ENCODE measurements around the gene KCNK10. TPM values are rescaled to one million over a fixed set of nuclear protein-coding genes. Genes with fewer than 3 reads are reported as not detected.

The KCNK10 gene
- total and polyA plus RNA-seq, 2 donors (not counting 1 experiment from before 2014, with no cell fraction given) = 0.20 TPM; not detected in 1

DNA sequence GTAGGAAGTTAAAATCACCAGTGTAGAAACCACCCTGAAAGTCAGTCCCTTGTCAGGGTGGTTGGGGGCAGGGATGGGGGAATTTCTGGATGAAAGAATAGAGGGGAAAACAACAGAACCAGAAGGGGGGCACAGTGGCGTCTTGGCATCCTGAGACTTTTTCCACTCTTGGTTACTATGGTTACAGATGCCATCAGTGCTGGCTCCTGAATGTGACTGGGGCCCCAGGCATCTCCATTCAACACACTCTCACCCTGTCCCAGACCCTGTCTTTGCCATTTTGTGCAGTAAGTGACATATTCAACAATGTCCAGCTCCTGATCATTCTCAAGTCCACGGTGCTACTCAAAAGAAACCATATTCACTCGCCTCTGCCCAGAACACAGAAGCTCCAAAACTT is 11.3 kb downstream of the KCNK10 start:
- Histone ChIP-seq H3K79me2 (ENCODE audit: control insufficient read depth, insufficient read depth, low read length) (no peaks in the 10 kb centered on the region), H3K9ac (ENCODE audit: low read length) (no peak overlapping the region), H3K4me3 (ENCODE audit: control extremely low read depth in 1 of 5, extremely low read depth in 1 of 5, insufficient read depth in 1 of 5, low read depth in 2 of 5, low read length in 4 of 5) (no peak overlapping the region), H3K9me3 (ENCODE audit: control extremely low read depth in 1 of 3, control insufficient read depth in 2 of 3, insufficient read depth in 1 of 3, low read length in 2 of 3) (peaks cover 0 to 3% (median 3%) of the 10 kb centered on the region in 3 donors), H3K4me2 (replicated peaks; ENCODE audit: low read depth, low read length, poor library complexity, severe bottlenecking) (no peak overlapping the region), H3K27ac (ENCODE audit: low read length in 2 of 2) (no peak overlapping the region), H3K4me1 (ENCODE audit: control insufficient read depth in 2 of 2, insufficient read depth in 2 of 2, low read length in 2 of 2) (no peaks in the 10 kb centered on the region), H3K27me3 (replicated peaks in 1 of 4; ENCODE audit: control extremely low read depth in 1 of 4, control insufficient read depth in 3 of 4, insufficient read depth in 4 of 4, low read length in 3 of 4) (peaks cover 0 to 7% (median 0%) of the 10 kb centered on the region in 4 experiments), H3K36me3 (replicated peaks in 1 of 2; ENCODE audit: control extremely low read depth in 1 of 2, control insufficient read depth in 1 of 2, extremely low read depth in 1 of 2, insufficient read depth in 2 of 2, low read length in 1 of 2) (no peaks in the 10 kb centered on the region), H2AFZ (ENCODE audit: insufficient read depth, low read depth, low read length, poor library complexity, severe bottlenecking) (no peak overlapping the region), H4K20me1 (ENCODE audit: control insufficient read depth, insufficient read depth, low read length, poor library complexity, severe bottlenecking) (no peaks in the 10 kb centered on the region)
- WGBS (ENCODE audit: insufficient coverage) = 80% methylated on average over 3 of the region's 3 CpGs
- DNase-seq (no peak), ATAC-seq (ENCODE audit: low read depth) (no peak)
- CTCF ChIA-PET = no interaction called here
- TF ChIP-seq, protein P1, sequence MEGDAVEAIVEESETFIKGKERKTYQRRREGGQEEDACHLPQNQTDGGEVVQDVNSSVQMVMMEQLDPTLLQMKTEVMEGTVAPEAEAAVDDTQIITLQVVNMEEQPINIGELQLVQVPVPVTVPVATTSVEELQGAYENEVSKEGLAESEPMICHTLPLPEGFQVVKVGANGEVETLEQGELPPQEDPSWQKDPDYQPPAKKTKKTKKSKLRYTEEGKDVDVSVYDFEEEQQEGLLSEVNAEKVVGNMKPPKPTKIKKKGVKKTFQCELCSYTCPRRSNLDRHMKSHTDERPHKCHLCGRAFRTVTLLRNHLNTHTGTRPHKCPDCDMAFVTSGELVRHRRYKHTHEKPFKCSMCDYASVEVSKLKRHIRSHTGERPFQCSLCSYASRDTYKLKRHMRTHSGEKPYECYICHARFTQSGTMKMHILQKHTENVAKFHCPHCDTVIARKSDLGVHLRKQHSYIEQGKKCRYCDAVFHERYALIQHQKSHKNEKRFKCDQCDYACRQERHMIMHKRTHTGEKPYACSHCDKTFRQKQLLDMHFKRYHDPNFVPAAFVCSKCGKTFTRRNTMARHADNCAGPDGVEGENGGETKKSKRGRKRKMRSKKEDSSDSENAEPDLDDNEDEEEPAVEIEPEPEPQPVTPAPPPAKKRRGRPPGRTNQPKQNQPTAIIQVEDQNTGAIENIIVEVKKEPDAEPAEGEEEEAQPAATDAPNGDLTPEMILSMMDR (IDR thresholded peaks at IDR 0.05) = no peak
- TF ChIP-seq EZH2 (IDR thresholded peaks at IDR 0.05; ENCODE audit: borderline replicate concordance, insufficient read depth, low read depth, low read length, poor library complexity, severe bottlenecking) = no peak
- intact Hi-C loops (cut with micrococcal nuclease) = no loop called here
- Mint-ChIP-seq H3K4me3 (no peak overlapping the region), H3K9me3 (ENCODE audit: insufficient read depth) (peaks cover 5% of the 10 kb centered on the region), H3K27me3 (peaks cover 14% of the 10 kb centered on the region), H3K27ac (no peak overlapping the region), H3K4me1 (no peaks in the 10 kb centered on the region)
- POLR2A ChIA-PET = no interaction called here

DNA sequence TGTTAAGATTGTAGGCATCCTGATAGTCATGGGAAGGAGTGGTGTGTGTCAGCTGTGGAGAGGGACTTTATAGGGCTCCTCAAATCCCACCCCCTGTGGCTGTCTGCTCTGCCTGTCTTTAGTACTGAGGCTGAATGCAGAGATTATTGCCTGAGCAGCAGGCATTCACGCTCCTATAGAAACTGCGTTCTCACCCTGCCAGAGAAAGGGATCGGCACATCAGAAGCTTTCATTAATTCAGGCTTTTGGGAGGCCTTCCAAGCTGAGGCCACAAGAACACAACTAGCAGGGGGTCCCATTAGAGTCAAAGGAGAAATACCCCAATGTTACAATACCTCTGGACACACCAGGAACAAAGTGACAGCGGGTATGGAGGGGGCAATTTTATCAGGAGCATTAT is 12.6 kb downstream of the KCNK10 start:
- ChIA-PET POLR2A (no interaction called here), CTCF (no interaction called here)
- H3K9me3 ChIP-seq (ENCODE audit: control extremely low read depth in 1 of 3, control insufficient read depth in 2 of 3, insufficient read depth in 1 of 3, low read length in 2 of 3) = peaks cover 0 to 3% (median 3%) of the 10 kb centered on the region in 3 donors
- DNase-seq (no peak), ATAC-seq (ENCODE audit: low read depth) (no peak)
- TF ChIP-seq EZH2 (IDR thresholded peaks at IDR 0.05; ENCODE audit: borderline replicate concordance, insufficient read depth, low read depth, low read length, poor library complexity, severe bottlenecking) = no peak
- TF ChIP-seq, protein P1 (IDR thresholded peaks at IDR 0.05) = no peak
- H3K36me3 ChIP-seq (replicated peaks in 1 of 2; ENCODE audit: control extremely low read depth in 1 of 2, control insufficient read depth in 1 of 2, extremely low read depth in 1 of 2, insufficient read depth in 2 of 2, low read length in 1 of 2) = no peaks in the 10 kb centered on the region
- no peak overlapping the region for H3K4me3 Mint-ChIP-seq
- no peak overlapping the region for H3K9ac ChIP-seq (ENCODE audit: low read length)
- no peaks in the 10 kb centered on the region for H3K4me1 Mint-ChIP-seq
- H3K79me2 ChIP-seq (ENCODE audit: control insufficient read depth, insufficient read depth, low read length) = no peaks in the 10 kb centered on the region
- no peak overlapping the region for H3K4me3 ChIP-seq (ENCODE audit: control extremely low read depth in 1 of 5, extremely low read depth in 1 of 5, insufficient read depth in 1 of 5, low read depth in 2 of 5, low read length in 4 of 5)
- no peaks in the 10 kb centered on the region for H3K4me1 ChIP-seq (ENCODE audit: control insufficient read depth in 2 of 2, insufficient read depth in 2 of 2, low read length in 2 of 2)
- H3K9me3 Mint-ChIP-seq (ENCODE audit: insufficient read depth) = peaks cover 7% of the 10 kb centered on the region
- H3K27ac ChIP-seq (ENCODE audit: low read length in 2 of 2) = no peak overlapping the region
- H3K4me2 ChIP-seq (replicated peaks; ENCODE audit: low read depth, low read length, poor library complexity, severe bottlenecking) = no peak overlapping the region
- H3K27me3 ChIP-seq (replicated peaks in 1 of 4; ENCODE audit: control extremely low read depth in 1 of 4, control insufficient read depth in 3 of 4, insufficient read depth in 4 of 4, low read length in 3 of 4) = peaks cover 0 to 3% (median 0%) of the 10 kb centered on the region in 4 experiments
- H2AFZ ChIP-seq (ENCODE audit: insufficient read depth, low read depth, low read length, poor library complexity, severe bottlenecking) = no peak overlapping the region
- peaks cover 16% of the 10 kb centered on the region for H3K27me3 Mint-ChIP-seq
- no peaks in the 10 kb centered on the region for H4K20me1 ChIP-seq (ENCODE audit: control insufficient read depth, insufficient read depth, low read length, poor library complexity, severe bottlenecking)
- intact Hi-C loops (cut with micrococcal nuclease) = no loop called here
- H3K27ac Mint-ChIP-seq = no peak overlapping the region
- WGBS (ENCODE audit: insufficient coverage) = 77% methylated on average over 3 of the region's 4 CpGs
